ENCODE results near the gene LRRC57. TPM values are rescaled to one million over a fixed set of nuclear protein-coding genes. Genes with fewer than 3 reads are reported as not detected.
A peak's percentile ranks its signal among the peaks of the same experiment; 100 is the strongest.

Gene LRRC57
- total RNA-seq, 1 experiment from 2014 or later, result 21.7 TPM

DNA sequence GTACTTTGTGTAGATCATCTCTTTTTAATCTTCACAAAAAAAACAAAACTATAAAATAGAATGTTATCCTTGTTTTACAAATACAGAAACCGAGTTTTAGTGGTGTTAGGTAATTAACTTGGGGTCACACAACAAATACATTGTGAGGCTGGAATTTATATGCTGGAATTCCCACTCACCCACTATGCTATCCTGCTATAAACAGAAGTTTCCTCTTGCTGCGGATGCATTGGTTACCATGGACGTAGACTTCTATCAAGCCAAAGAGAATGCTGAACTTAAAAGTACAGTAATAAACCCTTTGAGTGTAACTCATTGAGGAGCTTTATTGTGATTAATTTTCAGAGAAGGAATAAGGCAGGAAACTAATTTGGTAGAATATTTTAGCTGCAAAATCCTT is 44.0 kb downstream of the LRRC57 start:
- H3K9ac ChIP-seq (ENCODE audit: low read length), result peak overlapping the region; percentile 45
- no peak overlapping the region; the same call in 1 of the 2 replicates for H2AFZ ChIP-seq (ENCODE audit: low read length)
- peaks cover 98% of the 10 kb centered on the region for H3K79me2 ChIP-seq (ENCODE audit: low read length)
- no peaks in the 10 kb centered on the region for H3K27me3 ChIP-seq (ENCODE audit: low read length)
- no peaks in the 10 kb centered on the region; the same call in 1 of the 2 replicates for H3K36me3 ChIP-seq (ENCODE audit: insufficient read depth, low read length)
- DNase-seq, result no peak
- H3K9me3 ChIP-seq (ENCODE audit: low read length), result no peaks in the 10 kb centered on the region
- peak overlapping the region; percentile 77 for H3K4me2 ChIP-seq (ENCODE audit: low read depth, low read length, poor library complexity, severe bottlenecking)
- peaks cover 69% of the 10 kb centered on the region for H3K4me1 ChIP-seq (ENCODE audit: low read length)
- H3K27ac ChIP-seq (ENCODE audit: low read length), result peak overlapping the region; percentile 85
- peak overlapping the region; percentile 18 for H3K4me3 ChIP-seq (ENCODE audit: low read length)
- H4K20me1 ChIP-seq (ENCODE audit: insufficient read depth, low read depth, low read length), result no peaks in the 10 kb centered on the region
- H3K9me2 ChIP-seq (replicated peaks; ENCODE audit: insufficient read depth, low read length), result no peaks in the 10 kb centered on the region

DNA sequence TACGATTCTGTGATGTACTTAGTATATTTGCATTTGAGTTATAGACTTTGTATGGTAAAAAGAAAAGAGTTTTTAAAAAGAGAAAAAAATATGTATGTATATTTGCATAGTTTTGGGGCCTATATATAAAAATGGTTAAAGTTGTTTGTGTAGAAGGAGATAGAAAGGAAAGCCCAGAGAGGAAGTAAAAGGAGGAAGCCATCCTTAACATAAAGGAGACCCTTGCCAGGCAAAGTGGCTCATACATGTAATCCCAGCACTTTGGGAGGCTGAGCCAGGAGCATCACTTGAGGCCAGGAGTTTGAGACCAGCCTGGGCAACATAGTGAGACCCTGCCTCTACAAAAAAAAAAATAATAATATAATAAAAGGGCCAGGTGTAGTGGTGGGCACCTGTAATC is 44.8 kb downstream of the LRRC57 start:
- Histone ChIP-seq H3K36me3 (ENCODE audit: insufficient read depth, low read length) (no peaks in the 10 kb centered on the region; the same call in 1 of the 2 replicates), H3K79me2 (ENCODE audit: low read length) (peaks cover 98% of the 10 kb centered on the region), H3K27ac (ENCODE audit: low read length) (peak overlapping the region; percentile 85), H3K4me3 (ENCODE audit: low read length) (no peak overlapping the region), H3K9ac (ENCODE audit: low read length) (no peak overlapping the region), H3K4me2 (ENCODE audit: low read depth, low read length, poor library complexity, severe bottlenecking) (peak overlapping the region; percentile 77), H3K4me1 (ENCODE audit: low read length) (peaks cover 72% of the 10 kb centered on the region), H3K9me2 (replicated peaks; ENCODE audit: insufficient read depth, low read length) (no peaks in the 10 kb centered on the region), H3K9me3 (ENCODE audit: low read length) (no peaks in the 10 kb centered on the region), H4K20me1 (ENCODE audit: insufficient read depth, low read depth, low read length) (no peaks in the 10 kb centered on the region), H3K27me3 (ENCODE audit: low read length) (no peaks in the 10 kb centered on the region), H2AFZ (ENCODE audit: low read length) (no peak overlapping the region)
- DNase-seq, result no peak

- Histone ChIP-seq H3K27ac (ENCODE audit: low read length) (no peak overlapping the region), H3K9me2 (replicated peaks; ENCODE audit: insufficient read depth, low read length) (no peaks in the 10 kb centered on the region), H3K79me2 (ENCODE audit: low read length) (peaks cover 98% of the 10 kb centered on the region), H3K36me3 (ENCODE audit: insufficient read depth, low read length) (no peaks in the 10 kb centered on the region; the same call in 1 of the 2 replicates), H3K9me3 (ENCODE audit: low read length) (no peaks in the 10 kb centered on the region), H3K4me3 (ENCODE audit: low read length) (no peak overlapping the region), H4K20me1 (ENCODE audit: insufficient read depth, low read depth, low read length) (no peaks in the 10 kb centered on the region), H3K9ac (ENCODE audit: low read length) (no peak overlapping the region), H2AFZ (ENCODE audit: low read length) (no peak overlapping the region), H3K4me2 (ENCODE audit: low read depth, low read length, poor library complexity, severe bottlenecking) (no peak overlapping the region), H3K4me1 (ENCODE audit: low read length) (peaks cover 71% of the 10 kb centered on the region), H3K27me3 (ENCODE audit: low read length) (no peaks in the 10 kb centered on the region)
- no peak for DNase-seq
These were observed 46.1 kb downstream of the LRRC57 start for GRCh38 chr15:42502477-42502876.

GRCh38 chr15:42499858-42500609 is 48.6 kb downstream of the LRRC57 start:
- peak overlapping the region; percentile 32 for H3K27ac ChIP-seq (ENCODE audit: low read length)
- no peaks in the 10 kb centered on the region for H3K9me2 ChIP-seq (replicated peaks; ENCODE audit: insufficient read depth, low read length)
- H2AFZ ChIP-seq (ENCODE audit: low read length), result no peak overlapping the region
- no peak for DNase-seq
- H4K20me1 ChIP-seq (ENCODE audit: insufficient read depth, low read depth, low read length), result no peaks in the 10 kb centered on the region
- H3K9me3 ChIP-seq (ENCODE audit: low read length), result no peaks in the 10 kb centered on the region
- peaks cover 61% of the 10 kb centered on the region for H3K4me1 ChIP-seq (ENCODE audit: low read length)
- no peaks in the 10 kb centered on the region for H3K27me3 ChIP-seq (ENCODE audit: low read length)
- 0 out of 2 replicates have a peak overlapping the region, but pooled peaks have one; percentile 28 for H3K9ac ChIP-seq (ENCODE audit: low read length)
- H3K4me3 ChIP-seq (ENCODE audit: low read length), result no peak overlapping the region
- H3K36me3 ChIP-seq (ENCODE audit: insufficient read depth, low read length), result no peaks in the 10 kb centered on the region; the same call in 1 of the 2 replicates
- H3K79me2 ChIP-seq (ENCODE audit: low read length), result peaks cover 94% of the 10 kb centered on the region
- H3K4me2 ChIP-seq (ENCODE audit: low read depth, low read length, poor library complexity, severe bottlenecking), result no peak overlapping the region

- no peaks in the 10 kb centered on the region; the same call in 1 of the 2 replicates for H3K36me3 ChIP-seq (ENCODE audit: insufficient read depth, low read length)
- no peak for DNase-seq
- no peak overlapping the region for H2AFZ ChIP-seq (ENCODE audit: low read length)
- peak overlapping the region; percentile 36; the same call in 1 of the 2 replicates for H3K27ac ChIP-seq (ENCODE audit: low read length)
- H3K9ac ChIP-seq (ENCODE audit: low read length), result peak overlapping the region; percentile 8; the same call in 1 of the 2 replicates
- no peaks in the 10 kb centered on the region for H3K27me3 ChIP-seq (ENCODE audit: low read length)
- H3K9me2 ChIP-seq (replicated peaks; ENCODE audit: insufficient read depth, low read length), result no peaks in the 10 kb centered on the region
- H3K4me1 ChIP-seq (ENCODE audit: low read length), result peaks cover 58% of the 10 kb centered on the region
- H3K4me2 ChIP-seq (ENCODE audit: low read depth, low read length, poor library complexity, severe bottlenecking), result peak overlapping the region; percentile 20
- no peaks in the 10 kb centered on the region for H4K20me1 ChIP-seq (ENCODE audit: insufficient read depth, low read depth, low read length)
- no peaks in the 10 kb centered on the region for H3K9me3 ChIP-seq (ENCODE audit: low read length)
- H3K79me2 ChIP-seq (ENCODE audit: low read length), result peaks cover 79% of the 10 kb centered on the region
- H3K4me3 ChIP-seq (ENCODE audit: low read length), result no peak overlapping the region
These were observed 50.2 kb downstream of the LRRC57 start for GRCh38 chr15:42498212-42499068.

GRCh38 chr15:42495361-42496212 is 53.0 kb downstream of the LRRC57 start, which contains the start of gene SNAP23:
Gene SNAP23 (plus strand): TSS chr15:42495634. CDS start chr15:42511847, 16,213 bp downstream.
- Histone ChIP-seq H3K9me3 (ENCODE audit: low read length) (no peaks in the 10 kb centered on the region), H2AFZ (ENCODE audit: low read length) (peak within 1 kb of the TSS; percentile 33; the same call in 1 of the 2 replicates), H3K79me2 (ENCODE audit: low read length) (peaks cover 60% of the 10 kb centered on the region), H3K4me1 (ENCODE audit: low read length) (peaks cover 63% of the 10 kb centered on the region), H4K20me1 (ENCODE audit: insufficient read depth, low read depth, low read length) (no peaks in the 10 kb centered on the region), H3K36me3 (ENCODE audit: insufficient read depth, low read length) (no peaks in the 10 kb centered on the region), H3K9me2 (replicated peaks; ENCODE audit: insufficient read depth, low read length) (no peaks in the 10 kb centered on the region), H3K27ac (ENCODE audit: low read length) (peak within 1 kb of the TSS; percentile 42), H3K4me3 (ENCODE audit: low read length) (peak within 1 kb of the TSS; percentile 75), H3K27me3 (ENCODE audit: low read length) (no peaks in the 10 kb centered on the region), H3K4me2 (ENCODE audit: low read depth, low read length, poor library complexity, severe bottlenecking) (peak within 1 kb of the TSS; percentile 94), H3K9ac (ENCODE audit: low read length) (peak within 1 kb of the TSS; percentile 78)
- DNase-seq, result peak; percentile 94

DNA sequence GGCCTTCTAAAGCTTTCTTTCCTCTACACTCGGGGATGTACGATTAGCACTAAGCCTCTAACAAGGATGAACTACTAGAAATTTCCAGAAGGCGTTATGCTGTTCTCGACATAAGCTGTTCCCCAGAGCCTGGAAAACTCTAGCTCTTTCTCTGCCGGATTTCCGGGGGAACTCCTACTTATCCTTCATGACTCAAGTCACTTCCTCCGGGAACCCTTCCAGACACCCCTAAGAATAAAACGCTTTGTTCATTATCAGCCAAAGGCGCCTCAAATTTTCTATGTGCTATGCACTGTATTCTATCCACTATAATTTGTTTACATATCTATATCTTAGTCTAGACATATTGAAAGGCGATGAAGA is 53.6 kb downstream of the LRRC57 start:
- Histone ChIP-seq H3K4me2 (ENCODE audit: low read depth, low read length, poor library complexity, severe bottlenecking) (peak overlapping the region; percentile 94), H4K20me1 (ENCODE audit: insufficient read depth, low read depth, low read length) (no peaks in the 10 kb centered on the region), H3K79me2 (ENCODE audit: low read length) (peaks cover 60% of the 10 kb centered on the region), H3K9me3 (ENCODE audit: low read length) (no peaks in the 10 kb centered on the region), H3K27me3 (ENCODE audit: low read length) (no peaks in the 10 kb centered on the region), H3K9me2 (replicated peaks; ENCODE audit: insufficient read depth, low read length) (no peaks in the 10 kb centered on the region), H3K9ac (ENCODE audit: low read length) (peak overlapping the region; percentile 78), H3K4me3 (ENCODE audit: low read length) (peak overlapping the region; percentile 75), H3K4me1 (ENCODE audit: low read length) (peaks cover 57% of the 10 kb centered on the region), H3K27ac (ENCODE audit: low read length) (peak overlapping the region; percentile 42), H3K36me3 (ENCODE audit: insufficient read depth, low read length) (no peaks in the 10 kb centered on the region), H2AFZ (ENCODE audit: low read length) (peak overlapping the region; percentile 33; the same call in 1 of the 2 replicates)
- no peak for DNase-seq
